T-helper 1 cell treated with Interleukin-12 subunit alpha and Interleukin-12 subunit beta and Interleukin-4 antibody, amounts not matched to agents 30 μg/mL and 1 μg/mL, for 36 hours (primary cell): Measurements from ENCODE around the gene CALY.

ENCODE experiments used
- H3K27ac Mint-ChIP-seq: one replicate; pipeline ENCODE4 v1.8.0; 2021; ENCODE audit warnings: mild to moderate bottlenecking, mixed read lengths
- H3K27me3 Mint-ChIP-seq: one replicate; pipeline ENCODE4 v1.8.0; 2021; ENCODE audit warnings: low read depth, mixed read lengths
- H3K36me3 Mint-ChIP-seq: one replicate; pipeline ENCODE4 v1.8.0; 2021; ENCODE audit warnings: low read depth, mixed read lengths
- H3K4me1 Mint-ChIP-seq: one replicate; pipeline ENCODE4 v1.8.0; 2021; ENCODE audit warnings: low read depth, mixed read lengths
- H3K4me3 Mint-ChIP-seq: one replicate; pipeline ENCODE4 v1.8.0; 2021; ENCODE audit warnings: mild to moderate bottlenecking, moderate library complexity, mixed read lengths
- H3K9me3 Mint-ChIP-seq: one replicate; pipeline ENCODE4 v1.8.0; 2021; ENCODE audit warnings: mixed read lengths

Gene CALY

DNA sequence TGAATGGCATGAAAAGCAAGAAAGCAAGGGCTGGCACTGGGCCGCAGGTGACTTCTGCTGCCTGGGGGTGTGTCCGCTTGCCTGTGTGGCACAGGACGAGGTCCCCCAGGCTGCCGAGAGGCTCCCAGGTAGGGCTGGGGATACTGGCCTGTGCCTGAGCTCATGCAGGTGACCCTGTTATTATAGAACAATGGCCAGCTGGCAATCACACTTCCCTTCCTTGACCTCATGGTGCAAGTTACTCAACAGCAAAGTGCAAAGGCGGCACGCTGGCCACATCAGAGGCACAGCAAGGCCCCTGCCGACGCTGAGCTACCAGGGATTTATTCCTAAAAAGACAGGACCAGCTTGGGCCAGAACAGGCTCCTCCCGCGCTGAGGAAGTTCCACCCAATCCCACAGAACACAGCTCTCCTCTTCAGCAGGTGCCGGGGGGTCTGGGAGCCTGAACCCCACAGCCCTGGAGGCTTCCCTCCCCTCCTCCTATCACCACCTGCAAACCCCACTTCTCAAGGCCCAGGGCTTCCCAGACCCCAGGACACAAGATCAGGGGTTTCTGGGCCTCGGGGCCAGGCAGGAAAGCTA, 58.6 kb downstream of the CALY start:
- H3K36me3 Mint-ChIP-seq: peaks cover 25% of the 10 kb centered on the region
- H3K27ac Mint-ChIP-seq: peak overlapping the region; percentile 95
- no peaks in the 10 kb centered on the region for H3K9me3 Mint-ChIP-seq
- H3K27me3 Mint-ChIP-seq: no peaks in the 10 kb centered on the region
- H3K4me3 Mint-ChIP-seq: peak overlapping the region; percentile 86
- H3K4me1 Mint-ChIP-seq: peaks cover 17% of the 10 kb centered on the region

DNA sequence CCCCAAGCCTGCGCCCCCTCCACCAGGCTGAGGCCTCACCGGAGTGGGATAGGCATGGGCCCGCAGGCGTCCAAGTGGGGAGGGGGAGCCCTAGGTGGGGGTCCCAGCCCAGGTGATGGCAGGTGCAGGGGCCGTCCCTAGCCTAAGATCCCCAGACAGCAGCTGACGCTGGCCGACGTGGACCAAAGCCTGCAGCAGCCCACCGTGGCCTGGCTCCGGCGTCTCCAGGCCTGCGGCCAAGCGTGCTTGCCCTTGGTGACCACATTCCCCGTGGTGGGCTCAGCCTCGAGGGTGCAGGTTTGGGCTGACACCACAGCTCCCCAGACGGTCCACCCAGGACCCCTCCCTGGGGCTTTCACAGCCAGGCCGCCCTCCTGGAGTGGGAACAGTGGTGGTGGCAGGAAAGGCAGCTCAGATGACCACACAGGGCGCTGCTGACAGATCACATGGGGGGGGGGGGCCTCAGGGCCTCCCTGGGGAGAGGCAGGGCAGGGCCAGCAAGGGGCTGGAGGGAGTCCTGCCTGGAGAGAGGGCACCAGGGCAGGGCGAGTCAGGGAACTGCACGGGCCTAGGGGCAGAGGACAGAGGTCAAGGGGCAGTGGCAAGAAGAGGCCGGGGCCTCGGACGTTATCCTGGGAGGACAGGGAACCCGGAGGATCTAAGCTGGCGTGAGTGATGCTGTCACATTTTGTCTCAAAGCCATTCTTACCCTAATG, 59.3 kb downstream of the CALY start:
- Mint-ChIP-seq H3K36me3 (peaks cover 25% of the 10 kb centered on the region), H3K27me3 (no peaks in the 10 kb centered on the region), H3K27ac (peak overlapping the region; percentile 95), H3K9me3 (no peaks in the 10 kb centered on the region), H3K4me3 (peak overlapping the region; percentile 86), H3K4me1 (peaks cover 17% of the 10 kb centered on the region)

DNA sequence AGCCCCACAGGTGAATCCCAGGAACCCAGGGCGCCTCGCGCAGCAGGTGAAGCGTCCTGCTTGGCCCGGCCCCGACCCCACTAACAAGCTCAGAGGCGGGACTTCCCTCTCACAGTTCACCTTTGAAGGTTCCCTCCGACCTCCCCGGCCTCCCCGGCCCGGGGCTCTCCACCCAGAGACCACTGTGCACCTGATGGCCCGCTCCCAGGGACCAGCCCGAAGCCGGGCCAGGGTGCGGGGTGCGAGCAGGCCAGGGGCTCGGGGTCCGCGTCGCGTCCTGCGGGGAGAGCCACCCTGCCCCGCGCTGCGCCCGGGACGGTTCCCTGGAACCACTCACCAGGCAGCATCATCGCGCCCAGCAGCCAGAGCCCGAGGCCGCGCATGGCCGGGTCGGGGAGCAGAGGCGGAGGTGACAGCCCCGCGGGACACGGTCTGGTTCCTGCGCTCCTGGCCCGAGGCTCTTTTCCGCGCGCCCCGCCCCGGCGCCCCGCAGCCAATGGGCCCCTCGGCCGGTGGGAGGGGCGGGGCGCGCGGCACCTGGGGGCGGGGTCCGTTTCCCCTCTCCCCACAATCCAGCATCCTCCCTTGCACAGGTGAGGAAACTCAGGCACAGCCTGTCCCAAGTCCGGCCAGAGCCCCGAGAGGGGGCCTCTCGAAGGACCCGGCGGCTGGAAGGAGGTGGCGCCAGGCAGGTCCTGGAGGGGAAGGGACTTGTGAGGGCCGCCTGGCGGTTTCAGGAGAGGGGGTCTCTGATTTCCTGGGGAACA, 60.1 kb downstream of the CALY start, which contains the start of gene ADAM8:
TSS of gene ADAM8 (minus strand) at position 434 of the 767 bp plus-strand sequence. CDS start at position 383, 51 bp downstream.
- Mint-ChIP-seq H3K4me3 (peak within 1 kb of the TSS; percentile 90), H3K36me3 (peaks cover 21% of the 10 kb centered on the region), H3K27me3 (no peaks in the 10 kb centered on the region), H3K27ac (peak within 1 kb of the TSS; percentile 95), H3K9me3 (no peaks in the 10 kb centered on the region), H3K4me1 (peaks cover 17% of the 10 kb centered on the region)

DNA sequence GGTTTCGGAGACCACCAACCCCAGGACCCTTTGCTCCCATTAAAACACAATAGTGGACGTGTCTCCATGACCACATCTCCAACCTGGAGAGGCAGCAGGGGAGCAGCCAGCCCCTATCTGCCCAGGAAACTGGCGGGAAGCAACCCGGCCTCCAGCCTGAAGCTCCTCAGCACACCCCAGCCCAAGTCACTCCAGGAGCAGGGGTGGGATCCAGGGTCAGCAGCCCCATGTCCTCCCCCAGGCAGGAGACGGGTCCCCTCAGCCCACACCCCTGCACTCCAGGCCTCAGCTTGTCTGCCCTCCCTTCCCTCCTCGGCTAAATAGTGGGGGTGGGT, 60.6 kb downstream of the CALY start:
- H3K4me1 Mint-ChIP-seq: peaks cover 17% of the 10 kb centered on the region
- H3K27me3 Mint-ChIP-seq: no peaks in the 10 kb centered on the region
- no peaks in the 10 kb centered on the region for H3K9me3 Mint-ChIP-seq
- peak overlapping the region; percentile 90 for H3K4me3 Mint-ChIP-seq
- H3K36me3 Mint-ChIP-seq: peaks cover 21% of the 10 kb centered on the region
- H3K27ac Mint-ChIP-seq: peak overlapping the region; percentile 90

DNA sequence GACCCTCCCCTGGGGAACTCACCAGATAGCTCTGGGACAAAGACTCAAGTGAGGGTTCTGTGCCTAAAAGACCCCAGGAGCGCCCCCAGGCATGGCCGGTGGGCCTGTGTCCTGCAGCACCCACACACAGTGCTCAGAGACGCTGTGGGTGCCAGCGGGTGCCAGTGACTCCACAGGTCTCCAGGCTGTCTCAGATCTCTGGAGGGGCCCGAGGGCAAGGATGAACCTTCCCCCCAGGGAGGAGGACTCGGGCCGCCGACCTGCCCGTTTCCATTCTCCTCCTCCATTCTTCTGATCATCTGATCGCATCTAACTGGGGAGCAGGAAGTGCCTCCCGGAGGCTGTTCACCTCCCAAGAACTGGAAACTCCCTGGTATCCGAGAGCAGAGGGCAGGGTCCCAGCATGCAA, 61.0 kb downstream of the CALY start:
- Mint-ChIP-seq H3K4me3 (peak overlapping the region; percentile 90), H3K4me1 (peaks cover 17% of the 10 kb centered on the region), H3K27me3 (no peaks in the 10 kb centered on the region), H3K27ac (peak overlapping the region; percentile 90), H3K36me3 (peaks cover 21% of the 10 kb centered on the region), H3K9me3 (no peaks in the 10 kb centered on the region)

DNA sequence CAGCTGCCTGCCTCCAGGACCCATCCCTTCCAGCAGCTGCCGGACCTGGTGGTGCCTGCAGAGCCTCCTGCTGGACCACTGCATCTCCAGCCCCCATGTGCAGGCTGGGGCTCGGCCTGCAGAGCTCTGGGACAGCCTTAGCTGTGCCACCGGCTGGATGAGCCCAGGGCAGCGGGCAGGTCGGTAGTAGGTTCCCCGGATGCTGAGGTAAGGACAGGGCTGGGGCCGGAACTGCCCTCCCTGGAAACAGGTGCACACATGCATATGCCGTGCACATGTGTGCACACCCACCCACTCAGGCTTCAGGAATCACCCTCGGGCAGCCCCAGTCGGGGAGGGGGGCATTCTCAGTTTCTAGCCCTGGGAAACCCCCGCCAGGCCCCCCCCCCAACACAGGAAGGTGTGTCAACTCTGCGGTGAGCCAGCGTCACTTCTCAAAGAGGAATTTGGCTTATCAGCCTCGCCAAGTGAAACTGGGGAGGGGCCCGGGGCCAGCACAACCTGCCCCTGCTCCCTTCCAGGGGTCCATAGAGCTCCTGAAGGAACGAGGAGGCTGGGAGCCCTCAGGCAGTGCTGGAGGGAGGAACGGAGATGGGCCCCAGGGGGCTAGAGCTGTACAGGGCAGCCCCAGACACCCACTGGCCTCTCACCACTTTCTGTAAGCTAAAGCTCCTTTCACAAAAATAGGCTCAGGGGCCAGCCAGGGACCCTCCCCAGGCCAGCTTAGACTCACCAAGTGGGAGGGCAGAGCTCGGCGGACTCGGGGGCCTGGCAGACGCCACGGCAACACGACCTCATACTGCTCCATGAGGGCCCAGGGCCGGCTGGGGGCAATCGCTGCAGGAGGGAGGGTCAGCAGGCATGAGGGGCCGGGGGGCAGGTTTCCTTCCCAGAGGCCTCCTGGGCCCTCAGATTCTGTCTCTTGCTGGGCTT, 61.7 kb downstream of the CALY start:
- Mint-ChIP-seq H3K4me3 (peak overlapping the region; percentile 90), H3K27ac (peak overlapping the region; percentile 90), H3K27me3 (no peaks in the 10 kb centered on the region), H3K36me3 (peaks cover 21% of the 10 kb centered on the region), H3K4me1 (peaks cover 17% of the 10 kb centered on the region), H3K9me3 (no peaks in the 10 kb centered on the region)
